Ishikawa (cell line): ENCODE results near the gene TXNDC11.

Experiments used
- CEBPB ChIP-seq: IDR thresholded peaks from 2 replicates; pipeline ENCODE4 v1.6.1; 2012
- EGR1 ChIP-seq: IDR thresholded peaks from 2 replicates; pipeline ENCODE4 v1.6.1; 2012
- EP300 ChIP-seq: IDR thresholded peaks from 2 replicates; pipeline ENCODE4 v1.6.1; 2012; ENCODE audit warnings: borderline replicate concordance
- FOXM1 ChIP-seq: IDR thresholded peaks from 2 replicates; pipeline ENCODE4 v1.6.1; 2012; ENCODE audit warnings: low read depth, borderline replicate concordance
- NFIC ChIP-seq: IDR thresholded peaks from 2 replicates; pipeline ENCODE4 v1.6.1; 2012
- RAD21 ChIP-seq: IDR thresholded peaks from 2 replicates; pipeline ENCODE4 v1.6.1; 2012; ENCODE audit warnings: low read depth
- TAF1 ChIP-seq: IDR thresholded peaks from 2 replicates; pipeline ENCODE4 v1.6.1; 2012; ENCODE audit warnings: low read depth, mild to moderate bottlenecking
- TCF12 ChIP-seq: IDR thresholded peaks from 2 replicates; pipeline ENCODE4 v1.6.1; 2012; ENCODE audit warnings: low read depth
- USF1 ChIP-seq: IDR thresholded peaks from 2 replicates; pipeline ENCODE4 v1.6.1; 2012
- YY1 ChIP-seq: IDR thresholded peaks from 2 replicates; pipeline ENCODE4 v1.6.1; 2012; ENCODE audit warnings: low read depth
- ZBTB7A ChIP-seq: IDR thresholded peaks from 2 replicates; pipeline ENCODE4 v1.6.1; 2012; ENCODE audit warnings: low read depth
- TF ChIP-seq, protein P1 (sequence below): IDR thresholded peaks from 2 replicates; pipeline ENCODE4 v1.6.1; 2012

DNA sequence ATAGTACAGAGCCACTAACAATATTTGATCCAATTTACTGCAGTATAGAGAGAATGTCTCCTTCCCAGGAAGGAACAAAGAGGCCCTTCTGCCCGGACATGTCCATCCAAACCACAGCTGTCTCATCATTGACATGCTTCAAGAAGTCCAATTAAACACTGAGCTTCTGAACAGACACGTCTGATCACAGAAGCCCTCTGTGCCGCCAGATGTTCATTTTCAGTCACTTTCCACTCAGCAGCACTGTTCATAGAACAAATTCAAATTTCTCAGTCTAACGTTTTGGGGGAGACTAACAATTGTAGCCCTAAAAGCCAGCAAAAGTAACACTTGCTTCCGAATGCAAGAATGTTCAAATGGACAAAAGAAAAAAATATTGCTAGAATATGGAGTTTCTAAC is 39.1 kb upstream of the TXNDC11 start:
- TF ChIP-seq USF1 (no peak), TAF1 (no peak), TCF12 (no peak), EGR1 (no peak), EP300 (no peak), RAD21 (no peak), YY1 (no peak), CEBPB (no peak), ZBTB7A (no peak), FOXM1 (no peak), NFIC (no peak)
- TF ChIP-seq, protein P1, sequence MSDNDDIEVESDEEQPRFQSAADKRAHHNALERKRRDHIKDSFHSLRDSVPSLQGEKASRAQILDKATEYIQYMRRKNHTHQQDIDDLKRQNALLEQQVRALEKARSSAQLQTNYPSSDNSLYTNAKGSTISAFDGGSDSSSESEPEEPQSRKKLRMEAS, result no peak
